ENCODE measurements around the gene CYP39A1. TPM values are rescaled to one million over a fixed set of nuclear protein-coding genes. Genes with fewer than 3 reads are reported as not detected.

The CYP39A1 gene
- total and polyA plus RNA-seq, 2 experiments from 2014 or later, result 1.5 to 3.5 TPM

- Histone ChIP-seq H3K9me2 (ENCODE audit: insufficient read depth) (peaks cover under 1% of the 10 kb centered on the region; the same call in 1 of the 2 replicates), H3F3A (replicated peaks; ENCODE audit: low read depth) (no peaks in the 10 kb centered on the region), H3K27me3 (ENCODE audit: insufficient read depth) (no peaks in the 10 kb centered on the region), H3K4me2 (no peak overlapping the region), H3K36me3 (ENCODE audit: insufficient read depth) (peaks cover 8% of the 10 kb centered on the region; the same call in 1 of the 2 replicates), H3K79me2 (replicated peaks; ENCODE audit: insufficient read depth) (no peaks in the 10 kb centered on the region), H3K4me3 (no peak overlapping the region), H3K27ac (ENCODE audit: low read depth) (no peak overlapping the region), H2AFZ (no peak overlapping the region), H3K4me1 (ENCODE audit: insufficient read depth) (peaks cover 8% of the 10 kb centered on the region; the same call in 1 of the 2 replicates), H4K20me1 (replicated peaks; ENCODE audit: insufficient read depth) (no peaks in the 10 kb centered on the region)
- no peak for DNase-seq (ENCODE audit: low spot score)
- H3K4me3 Mint-ChIP-seq, result no peak overlapping the region
- no peak for ATAC-seq
- peaks cover 8% of the 10 kb centered on the region for H3K4me1 Mint-ChIP-seq
- no peak for TF ChIP-seq EZH2phosphoT487 (IDR thresholded peaks at IDR 0.05; ENCODE audit: unreplicated experiment)
- no peak for TF ChIP-seq STAT1 (IDR thresholded peaks at IDR 0.05; ENCODE audit: unreplicated experiment)
- TF ChIP-seq REST (IDR thresholded peaks at IDR 0.05; ENCODE audit: unreplicated experiment), result no peak
- no peak for TF ChIP-seq CREB1 (CRISPR knock-in tag; IDR thresholded peaks at IDR 0.05; ENCODE audit: low read depth)
- no peak for TF ChIP-seq POLR2AphosphoS5 (IDR thresholded peaks at IDR 0.05; ENCODE audit: low read depth)
- no peak for TF ChIP-seq EZH2 (IDR thresholded peaks at IDR 0.05; ENCODE audit: low read depth, unreplicated experiment)
- no peak for TF ChIP-seq NANOG (IDR thresholded peaks at IDR 0.05; ENCODE audit: borderline replicate concordance)
- TF ChIP-seq CTCF (conservative IDR thresholded peaks at IDR 0.05; ENCODE audit: low read depth in 2 of 2), result no peak
- TF ChIP-seq ETS1 (IDR thresholded peaks at IDR 0.05), result no peak
- no peak for TF ChIP-seq ZNF331 (CRISPR knock-in tag; IDR thresholded peaks at IDR 0.05; ENCODE audit: low read depth)
- TF ChIP-seq ZNF462 (CRISPR knock-in tag; IDR thresholded peaks at IDR 0.05), result no peak
- no peak for TF ChIP-seq ZNF114 (CRISPR knock-in tag; IDR thresholded peaks at IDR 0.05)
- TF ChIP-seq JUNB (IDR thresholded peaks at IDR 0.05; ENCODE audit: unreplicated experiment), result no peak
- H3K9me3 Mint-ChIP-seq, result peaks cover 14% of the 10 kb centered on the region
- peaks cover 9% of the 10 kb centered on the region; the same call in 2 of the 3 replicates for H3K36me3 Mint-ChIP-seq (ENCODE audit: low read depth)
- H3K27ac Mint-ChIP-seq, result no peak overlapping the region
- H3K27me3 Mint-ChIP-seq (ENCODE audit: insufficient read depth, low read depth, poor library complexity), result peaks cover 1% of the 10 kb centered on the region
These were observed 112.8 kb downstream of the CYP39A1 start for GRCh38 chr6:46539866-46540265.
